H9 (cell line): ENCODE measurements around the gene FAM53C. TPM values are rescaled to one million over a fixed set of nuclear protein-coding genes. Genes with fewer than 3 reads are reported as not detected.

Experiments used
- DNase-seq: peaks from one replicate; pipeline ENCODE4 v3.0.0-alpha.2; 2017
- H2AFZ ChIP-seq: one replicate; pipeline ENCODE4 v1.6.1; 2013; ENCODE audit warnings: mild to moderate bottlenecking, low read length, control low read depth, moderate library complexity
- H2AK5ac ChIP-seq: 2 replicates; pipeline ENCODE4 v1.6.1; 2013; ENCODE audit warnings: low read length, control low read depth, mixed read lengths; ENCODE audit not compliant: insufficient read length
- H2BK120ac ChIP-seq: one replicate; pipeline ENCODE4 v1.6.1; 2013; ENCODE audit warnings: low read depth, mild to moderate bottlenecking, low read length, control low read depth, inconsistent platforms; ENCODE audit not compliant: poor library complexity, severe bottlenecking
- H2BK12ac ChIP-seq: 2 replicates; pipeline ENCODE4 v1.6.1; 2013; ENCODE audit warnings: low read length, control low read depth, mixed read lengths, low read depth; ENCODE audit not compliant: insufficient read length
- H2BK15ac ChIP-seq: 2 replicates; pipeline ENCODE4 v1.6.1; 2013; ENCODE audit warnings: low read depth, low read length, control low read depth
- H2BK20ac ChIP-seq: one replicate; pipeline ENCODE4 v1.6.1; 2013; ENCODE audit warnings: low read depth, mild to moderate bottlenecking, low read length, control low read depth, inconsistent platforms; ENCODE audit not compliant: poor library complexity, severe bottlenecking
- H2BK5ac ChIP-seq: 2 replicates; pipeline ENCODE4 v1.6.1; 2013; ENCODE audit warnings: low read length, control low read depth, mixed read lengths; ENCODE audit not compliant: insufficient read length
- H3K14ac ChIP-seq: 2 replicates; pipeline ENCODE4 v1.6.1; 2013; ENCODE audit warnings: low read length, control low read depth; ENCODE audit not compliant: insufficient read depth
- H3K18ac ChIP-seq: 2 replicates; pipeline ENCODE4 v1.6.1; 2013; ENCODE audit warnings: low read depth, mild to moderate bottlenecking, mixed read lengths, low read length, control low read depth; ENCODE audit not compliant: insufficient read length
- H3K23ac ChIP-seq: 2 replicates; pipeline ENCODE4 v1.6.1; 2013; ENCODE audit warnings: low read length, control low read depth, mixed read lengths, low read depth; ENCODE audit not compliant: insufficient read length
- H3K23me2 ChIP-seq: 2 replicates; pipeline ENCODE4 v1.6.1; 2013; ENCODE audit warnings: low read depth, mild to moderate bottlenecking, mixed read lengths, low read length, control low read depth; ENCODE audit not compliant: insufficient read length, poor library complexity, severe bottlenecking
- H3K27ac ChIP-seq: 2 replicates; pipeline ENCODE4 v1.5.1; 2013; ENCODE audit warnings: low read length, control low read depth, mixed read lengths, low read depth; ENCODE audit not compliant: insufficient read length
- H3K27me3 ChIP-seq: 2 replicates; pipeline ENCODE4 v1.6.1; 2013; ENCODE audit warnings: low read length, control low read depth, inconsistent platforms; ENCODE audit not compliant: insufficient read depth
- H3K4ac ChIP-seq: 2 replicates; pipeline ENCODE4 v1.6.1; 2013; ENCODE audit warnings: low read depth, mild to moderate bottlenecking, control low read depth, inconsistent platforms, low read length, moderate library complexity
- H3K4me1 ChIP-seq: 2 replicates; pipeline ENCODE4 v1.6.1; 2013; ENCODE audit warnings: low read length, control low read depth, inconsistent platforms; ENCODE audit not compliant: insufficient read depth
- H3K4me2 ChIP-seq: 2 replicates; pipeline ENCODE4 v1.6.1; 2013; ENCODE audit warnings: low read length, control low read depth, mixed read lengths; ENCODE audit not compliant: insufficient read length, insufficient read depth
- H3K56ac ChIP-seq: 2 replicates; pipeline ENCODE4 v1.6.1; 2013; ENCODE audit warnings: low read depth, mild to moderate bottlenecking, mixed read lengths, low read length, control low read depth; ENCODE audit not compliant: insufficient read length
- H3K79me1 ChIP-seq: 2 replicates; pipeline ENCODE4 v1.6.1; 2013; ENCODE audit warnings: low read depth, mild to moderate bottlenecking, moderate library complexity, low read length, control low read depth, inconsistent platforms; ENCODE audit not compliant: insufficient read depth, poor library complexity, severe bottlenecking
- H3K79me2 ChIP-seq: 2 replicates; pipeline ENCODE4 v1.6.1; 2013; ENCODE audit warnings: low read length, control low read depth, inconsistent platforms; ENCODE audit not compliant: insufficient read depth
- H3K9ac ChIP-seq: 2 replicates; pipeline ENCODE4 v1.6.1; 2013; ENCODE audit warnings: low read length, control low read depth, mixed read lengths; ENCODE audit not compliant: insufficient read length; ENCODE audit errors: extremely low read depth
- H3K9me3 ChIP-seq: one replicate; pipeline ENCODE4 v1.6.1; 2013; ENCODE audit warnings: low read depth, low read length, inconsistent platforms; ENCODE audit not compliant: control insufficient read depth
- H3T11ph ChIP-seq: one replicate; pipeline ENCODE4 v1.6.1; 2013; ENCODE audit warnings: mild to moderate bottlenecking, low read length, control low read depth, inconsistent platforms
- H4K20me1 ChIP-seq: one replicate; pipeline ENCODE4 v1.6.1; 2013; ENCODE audit not compliant: control insufficient read depth, insufficient read length, insufficient read depth
- H4K5ac ChIP-seq: 2 replicates; pipeline ENCODE4 v1.6.1; 2013; ENCODE audit warnings: low read depth, mild to moderate bottlenecking, mixed read lengths, low read length, control low read depth; ENCODE audit not compliant: insufficient read length
- H4K8ac ChIP-seq: replicated peaks from 2 replicates; pipeline ENCODE4 v1.6.1; 2013; ENCODE audit warnings: low read length, control low read depth, mixed read lengths, low read depth; ENCODE audit not compliant: insufficient read length
- H4K91ac ChIP-seq: 2 replicates; pipeline ENCODE4 v1.6.1; 2013; ENCODE audit warnings: low read depth, mild to moderate bottlenecking, moderate library complexity, mixed read lengths, low read length, control low read depth; ENCODE audit not compliant: insufficient read length
- H3K27ac Mint-ChIP-seq, 3 experiments: 2 replicates in 2 of 3; 3 replicates in 1 of 3; pipeline ENCODE4 v1.8.0; 2020 to 2021; ENCODE audit warnings: mixed read lengths in 3 of 3, mild to moderate bottlenecking in 1 of 3, moderate library complexity in 1 of 3
- H3K27me3 Mint-ChIP-seq: 2 replicates; pipeline ENCODE4 v1.8.0; 2021; ENCODE audit warnings: low read depth, mild to moderate bottlenecking, moderate library complexity, mixed read lengths
- H3K36me3 Mint-ChIP-seq, 3 experiments: 2 replicates in 2 of 3; 3 replicates in 1 of 3; pipeline ENCODE4 v1.8.0; 2020 to 2021; ENCODE audit warnings: low read depth in 3 of 3, mixed read lengths in 3 of 3; ENCODE audit not compliant: insufficient read depth in 1 of 3
- H3K4me1 Mint-ChIP-seq, 2 experiments: 2 replicates each; pipeline ENCODE4 v1.8.0; 2020; ENCODE audit warnings: mixed read lengths in 2 of 2
- H3K4me3 Mint-ChIP-seq, 2 experiments: 2 replicates in 1 of 2; 3 replicates in 1 of 2; pipeline ENCODE4 v1.8.0; 2020 to 2021; ENCODE audit warnings: mild to moderate bottlenecking in 2 of 2, mixed read lengths in 2 of 2, moderate library complexity in 1 of 2
- H3K9me3 Mint-ChIP-seq, 2 experiments: 2 replicates in 1 of 2; 3 replicates in 1 of 2; pipeline ENCODE4 v1.8.0; 2020; ENCODE audit warnings: mild to moderate bottlenecking in 2 of 2, mixed read lengths in 2 of 2, moderate library complexity in 1 of 2
- WGBS: extraction: QIAGEN DNeasy Blood & Tissue Kit; methylation state at CpG from one replicate; pipeline ENCODE4 v1.1.7; 2013; ENCODE audit warnings: missing lambda C conversion rate, low lambda C conversion rate, mixed read lengths; ENCODE audit not compliant: insufficient read length; ENCODE audit errors: extremely low coverage; 5-methylcytosine and 5-hydroxymethylcytosine counted together
- total RNA-seq: library from RNA; stranded (reverse); gene quantifications from 2 replicates; pipeline ENCODE4 v1.2.1, GENCODE V29; 2021
- TF ChIP-seq, protein P1 (sequence below): fragments of 200-600 bp; sonication (generic); conservative IDR thresholded peaks from 3 replicates; pipeline ENCODE4 v1.8.0; 2021; ENCODE audit warnings: antibody characterized with exemption, mild to moderate bottlenecking

Gene FAM53C
- total RNA-seq, 1 experiment from 2014 or later: 59.6 TPM

GRCh38 chr5:138289296-138289695 is 48.8 kb upstream of the FAM53C start:
- no peak overlapping the region for H3K27ac Mint-ChIP-seq
- Histone ChIP-seq H3K27ac (no peak overlapping the region), H3K27me3 (no peaks in the 10 kb centered on the region), H4K5ac (no peak overlapping the region), H4K20me1 (peaks cover 2% of the 10 kb centered on the region), H3K79me1 (no peaks in the 10 kb centered on the region), H3K18ac (no peak overlapping the region), H3K56ac (no peak overlapping the region), H2BK15ac (no peak overlapping the region), H3K23ac (no peak overlapping the region), H3K4me1 (no peaks in the 10 kb centered on the region), H2BK12ac (no peak overlapping the region), H2BK120ac (no peak overlapping the region), H4K91ac (no peak overlapping the region), H2BK5ac (no peak overlapping the region), H3K14ac (no peak overlapping the region), H3K9ac (no peak overlapping the region), H3K4ac (no peak overlapping the region), H3K79me2 (no peaks in the 10 kb centered on the region), H2AFZ (no peak overlapping the region), H4K8ac (no peak overlapping the region), H3K23me2 (no peaks in the 10 kb centered on the region), H3T11ph (no peak overlapping the region), H2AK5ac (no peak overlapping the region), H3K4me2 (no peak overlapping the region), H2BK20ac (no peak overlapping the region), H3K9me3 (no peaks in the 10 kb centered on the region)
- H3K4me1 Mint-ChIP-seq: no peaks in the 10 kb centered on the region
- H3K36me3 Mint-ChIP-seq: peaks cover 10 to 43% (median 29%) of the 10 kb centered on the region in 3 experiments; a peak in 6 of 7 replicates
- no CpG with 5 or more reads among the region's 3 CpGs for WGBS
- H3K4me3 Mint-ChIP-seq: no peak overlapping the region
- no peaks in the 10 kb centered on the region for H3K9me3 Mint-ChIP-seq
- TF ChIP-seq, protein P1, sequence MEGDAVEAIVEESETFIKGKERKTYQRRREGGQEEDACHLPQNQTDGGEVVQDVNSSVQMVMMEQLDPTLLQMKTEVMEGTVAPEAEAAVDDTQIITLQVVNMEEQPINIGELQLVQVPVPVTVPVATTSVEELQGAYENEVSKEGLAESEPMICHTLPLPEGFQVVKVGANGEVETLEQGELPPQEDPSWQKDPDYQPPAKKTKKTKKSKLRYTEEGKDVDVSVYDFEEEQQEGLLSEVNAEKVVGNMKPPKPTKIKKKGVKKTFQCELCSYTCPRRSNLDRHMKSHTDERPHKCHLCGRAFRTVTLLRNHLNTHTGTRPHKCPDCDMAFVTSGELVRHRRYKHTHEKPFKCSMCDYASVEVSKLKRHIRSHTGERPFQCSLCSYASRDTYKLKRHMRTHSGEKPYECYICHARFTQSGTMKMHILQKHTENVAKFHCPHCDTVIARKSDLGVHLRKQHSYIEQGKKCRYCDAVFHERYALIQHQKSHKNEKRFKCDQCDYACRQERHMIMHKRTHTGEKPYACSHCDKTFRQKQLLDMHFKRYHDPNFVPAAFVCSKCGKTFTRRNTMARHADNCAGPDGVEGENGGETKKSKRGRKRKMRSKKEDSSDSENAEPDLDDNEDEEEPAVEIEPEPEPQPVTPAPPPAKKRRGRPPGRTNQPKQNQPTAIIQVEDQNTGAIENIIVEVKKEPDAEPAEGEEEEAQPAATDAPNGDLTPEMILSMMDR: no peak
- H3K27me3 Mint-ChIP-seq: no peaks in the 10 kb centered on the region
- DNase-seq: no peak
